GM12878 (cell line): ENCODE data around the gene CILP2.

Experiments used
- EP300 ChIP-seq, 2 experiments: fragments of 150-350 bp in 1 of 2; IDR thresholded peaks; 2 replicates each; pipeline ENCODE4 v1.6.1; 2011 to 2012; ENCODE audit warnings: low read depth in 2 of 2, low read length in 2 of 2, borderline replicate concordance in 1 of 2, improper control_type of control experiment in 1 of 2, inconsistent platforms in 1 of 2; ENCODE audit not compliant: control insufficient read depth in 1 of 2
- JUNB ChIP-seq: IDR thresholded peaks from 2 replicates; pipeline ENCODE4 v1.6.1; 2016; ENCODE audit warnings: antibody characterized with exemption, mild to moderate bottlenecking
- JUND ChIP-seq: IDR thresholded peaks from 2 replicates; pipeline ENCODE4 v1.6.1; 2012; ENCODE audit warnings: low read depth, mild to moderate bottlenecking, low read length, improper control_type of control experiment, moderate library complexity
- NRF1 ChIP-seq: conservative IDR thresholded peaks from 2 replicates; pipeline ENCODE4 v1.6.1; 2011; ENCODE audit warnings: mild to moderate bottlenecking, low read depth, low read length, improper control_type of control experiment
- RAD21 ChIP-seq: IDR thresholded peaks from 2 replicates; pipeline ENCODE4 v1.6.1; 2011; ENCODE audit warnings: mild to moderate bottlenecking, low read depth, low read length, moderate library complexity; ENCODE audit not compliant: insufficient read depth
- RBBP5 ChIP-seq: fragments of 200-600 bp; sonication (generic); conservative IDR thresholded peaks from 2 replicates; pipeline ENCODE4 v1.6.1; 2016
- TF ChIP-seq, protein P1 (sequence below): IDR thresholded peaks from 2 replicates; pipeline ENCODE4 v1.6.1; 2012; ENCODE audit warnings: low read depth, low read length, improper control_type of control experiment
- TF ChIP-seq, protein P2 (sequence below), 3 experiments: IDR thresholded peaks in 2 of 3; conservative IDR thresholded peaks in 1 of 3; 2 replicates each; pipeline ENCODE4 v1.5.1; 2011; ENCODE audit warnings: low read depth in 3 of 3, low read length in 3 of 3, mild to moderate bottlenecking in 3 of 3, control low read depth in 2 of 3, moderate library complexity in 2 of 3, inconsistent platforms in 1 of 3, mixed read lengths in 1 of 3; ENCODE audit not compliant: control insufficient read depth in 2 of 3, insufficient read depth in 1 of 3; ENCODE audit errors: extremely low read depth in 1 of 3

DNA sequence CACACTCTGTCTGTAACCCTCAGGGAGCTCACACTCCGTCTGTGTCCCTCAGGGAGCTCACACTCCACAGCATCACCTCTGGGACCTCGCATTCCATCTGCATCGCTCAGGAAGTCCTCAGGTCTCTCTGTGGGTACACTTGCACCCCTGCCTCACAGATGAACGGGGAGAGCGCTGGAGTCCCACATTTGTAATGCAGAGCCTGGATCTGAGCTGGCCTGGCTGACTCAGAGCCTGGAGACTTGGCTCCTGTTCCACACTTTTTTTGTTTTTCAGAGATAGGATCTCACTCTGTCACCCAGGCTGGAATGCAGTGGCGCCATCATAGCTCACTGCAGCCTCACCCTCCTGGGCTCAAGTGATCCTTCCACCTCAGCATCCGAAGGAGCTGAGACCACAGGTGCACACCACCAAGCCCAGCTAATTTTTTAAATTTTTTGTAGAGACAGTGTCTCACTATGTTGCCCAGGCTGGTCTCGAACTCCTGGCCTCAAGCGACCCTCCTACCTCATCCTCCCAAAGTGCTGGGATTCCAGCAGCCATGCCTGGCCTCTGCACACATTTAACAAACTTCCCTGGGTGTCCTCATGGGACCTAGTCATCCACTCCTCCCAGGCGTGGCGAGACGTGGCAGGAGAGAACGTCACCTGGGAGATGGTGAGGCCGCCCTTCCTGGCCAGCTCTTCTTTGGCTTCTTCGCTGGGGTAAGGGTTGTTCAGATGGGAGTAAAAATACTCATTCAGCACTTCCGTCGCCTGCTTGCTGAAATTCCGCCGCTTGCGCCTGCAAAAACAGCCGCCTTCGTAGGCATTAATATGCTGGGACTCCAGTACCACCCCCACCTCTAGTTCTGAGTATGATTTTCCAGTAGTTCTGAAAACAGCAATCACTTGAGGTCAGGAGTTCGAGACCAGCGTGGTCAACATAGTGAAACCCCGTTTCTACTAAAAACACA, 31.0 kb downstream of the CILP2 start:
- TF ChIP-seq JUND (no peak), EP300 (IDR thresholded peaks at IDR 0.05; ENCODE audit: borderline replicate concordance in 1 of 2, control insufficient read depth in 1 of 2, low read depth in 2 of 2, low read length in 2 of 2) (no peak), JUNB (no peak), RAD21 (no peak), RBBP5 (no peak), NRF1 (no peak)
- TF ChIP-seq, protein P1, sequence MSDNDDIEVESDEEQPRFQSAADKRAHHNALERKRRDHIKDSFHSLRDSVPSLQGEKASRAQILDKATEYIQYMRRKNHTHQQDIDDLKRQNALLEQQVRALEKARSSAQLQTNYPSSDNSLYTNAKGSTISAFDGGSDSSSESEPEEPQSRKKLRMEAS: no peak
- TF ChIP-seq, protein P2, sequence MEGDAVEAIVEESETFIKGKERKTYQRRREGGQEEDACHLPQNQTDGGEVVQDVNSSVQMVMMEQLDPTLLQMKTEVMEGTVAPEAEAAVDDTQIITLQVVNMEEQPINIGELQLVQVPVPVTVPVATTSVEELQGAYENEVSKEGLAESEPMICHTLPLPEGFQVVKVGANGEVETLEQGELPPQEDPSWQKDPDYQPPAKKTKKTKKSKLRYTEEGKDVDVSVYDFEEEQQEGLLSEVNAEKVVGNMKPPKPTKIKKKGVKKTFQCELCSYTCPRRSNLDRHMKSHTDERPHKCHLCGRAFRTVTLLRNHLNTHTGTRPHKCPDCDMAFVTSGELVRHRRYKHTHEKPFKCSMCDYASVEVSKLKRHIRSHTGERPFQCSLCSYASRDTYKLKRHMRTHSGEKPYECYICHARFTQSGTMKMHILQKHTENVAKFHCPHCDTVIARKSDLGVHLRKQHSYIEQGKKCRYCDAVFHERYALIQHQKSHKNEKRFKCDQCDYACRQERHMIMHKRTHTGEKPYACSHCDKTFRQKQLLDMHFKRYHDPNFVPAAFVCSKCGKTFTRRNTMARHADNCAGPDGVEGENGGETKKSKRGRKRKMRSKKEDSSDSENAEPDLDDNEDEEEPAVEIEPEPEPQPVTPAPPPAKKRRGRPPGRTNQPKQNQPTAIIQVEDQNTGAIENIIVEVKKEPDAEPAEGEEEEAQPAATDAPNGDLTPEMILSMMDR (IDR thresholded peaks at IDR 0.05 in 2 of 3, conservative IDR thresholded peaks at IDR 0.05 in 1 of 3; ENCODE audit: control insufficient read depth in 2 of 3, extremely low read depth in 1 of 3, insufficient read depth in 1 of 3, low read depth in 3 of 3, low read length in 3 of 3): no peak
